CD4-positive, alpha-beta T cell (primary cell): ENCODE data around the gene KCNMA1. TPM values are rescaled to one million over a fixed set of nuclear protein-coding genes. Genes with fewer than 3 reads are reported as not detected.

Experiments used
- ATAC-seq: fragments of 200-7000 bp; cut with Tn5 transposase; one replicate; pipeline ENCODE4 v1.10.0; 2022; ENCODE audit warnings: mild to moderate bottlenecking; ENCODE audit not compliant: poor library complexity
- CTCF ChIA-PET: fragments of 350-600 bp; sonication (Branson Sonifier 250); formaldehyde crosslinking; loops from one replicate; lab custom pipeline; 2021; ENCODE audit warnings: antibody characterized with exemption, inconsistent platforms; lab: Charles Lee
- POLR2A ChIA-PET: fragments of 350-600 bp; sonication (Branson Sonifier 250); formaldehyde crosslinking; loops from one replicate; lab custom pipeline; 2021; ENCODE audit warnings: antibody characterized with exemption, inconsistent platforms; lab: Charles Lee
- DNase-seq, 14 experiments: peaks; one replicate each; pipeline ENCODE4 v3.0.0-alpha.2; 2013 to 2020; ENCODE audit warnings: mixed read lengths in 2 of 14
- H3K27ac ChIP-seq, 2 donors: one replicate each; pipeline versions ENCODE4 v1.5.1 to v1.7.0; 2013; ENCODE audit warnings: low read length in 2 of 2, low read depth in 1 of 2, mild to moderate bottlenecking in 1 of 2
- H3K27me3 ChIP-seq, 2 experiments: 1 replicate in 1 of 2; 2 replicates in 1 of 2; pipeline versions ENCODE4 v1.6.1 to v1.7.0; 2013; ENCODE audit warnings: low read length in 2 of 2, control low read depth in 1 of 2, mild to moderate bottlenecking in 1 of 2, moderate library complexity in 1 of 2; ENCODE audit not compliant: insufficient read depth in 2 of 2, control insufficient read depth in 1 of 2
- H3K36me3 ChIP-seq: one replicate; pipeline ENCODE4 v1.6.1; 2013; ENCODE audit warnings: low read length, control low read depth; ENCODE audit not compliant: insufficient read depth
- H3K4me1 ChIP-seq: one replicate; pipeline ENCODE4 v1.6.1; 2013; ENCODE audit warnings: low read length, control low read depth; ENCODE audit not compliant: insufficient read depth
- H3K4me3 ChIP-seq: one replicate; pipeline ENCODE4 v1.5.1; 2013; ENCODE audit warnings: mild to moderate bottlenecking, low read length, moderate library complexity
- H3K9me3 ChIP-seq, 2 experiments: 1 replicate in 1 of 2; 2 replicates in 1 of 2; pipeline versions ENCODE4 v1.6.1 to v1.7.0; 2013; ENCODE audit warnings: low read length in 2 of 2, mild to moderate bottlenecking in 2 of 2, control low read depth in 1 of 2, moderate library complexity in 1 of 2; ENCODE audit not compliant: control insufficient read depth in 1 of 2, insufficient read depth in 1 of 2
- H3K27ac Mint-ChIP-seq: one replicate; pipeline ENCODE4 v1.8.0; 2020; ENCODE audit warnings: mixed read lengths
- H3K27me3 Mint-ChIP-seq: one replicate; pipeline ENCODE4 v1.8.0; 2021; ENCODE audit warnings: mixed read lengths
- H3K36me3 Mint-ChIP-seq: one replicate; pipeline ENCODE4 v1.8.0; 2021; ENCODE audit warnings: low read depth, mixed read lengths
- H3K4me1 Mint-ChIP-seq: one replicate; pipeline ENCODE4 v1.8.0; 2021; ENCODE audit warnings: low read depth, mixed read lengths
- H3K4me3 Mint-ChIP-seq: one replicate; pipeline ENCODE4 v1.8.0; 2020; ENCODE audit warnings: mild to moderate bottlenecking, mixed read lengths
- H3K9me3 Mint-ChIP-seq: one replicate; pipeline ENCODE4 v1.8.0; 2020; ENCODE audit warnings: mixed read lengths
- CTCF ChIP-seq: fragments of 200-600 bp; IDR thresholded peaks from one replicate; pipeline ENCODE4 v1.8.0; 2022; ENCODE audit warnings: antibody characterized with exemption, mild to moderate bottlenecking
- intact Hi-C, 2 experiments: fragments of 100-400 bp; cut with DNase I in 1 of 2; cut with micrococcal nuclease in 1 of 2; formaldehyde crosslinking; loops; one replicate each; pipeline versions ENCODE4 v1.15.1 to v1.9.0; 2023 to 2025; cut with DNase I, micrococcal nuclease
- total RNA-seq, 174 experiments: library from RNA in 2 of 174; stranded (reverse) in 2 of 174; gene quantifications; one replicate each; pipeline ENCODE4 v1.2.3 and lab custom pipeline; 2021 to 2026

The KCNMA1 gene
- total RNA-seq, 2 experiments from 2014 or later, result not detected

- peaks cover 7% of the 10 kb centered on the region for H3K27me3 Mint-ChIP-seq
Observed at GRCh38 chr10:77553966-77554365, 83.6 kb downstream of the KCNMA1 start.

GRCh38 chr10:77553311-77553710 lies 84.3 kb downstream of the KCNMA1 start:
- intact Hi-C loops, result no loop called here
- no peak overlapping the region for H3K27ac ChIP-seq
- no peak overlapping the region for H3K4me3 ChIP-seq
- H3K36me3 ChIP-seq, result no peaks in the 10 kb centered on the region
- Mint-ChIP-seq H3K4me3 (no peak overlapping the region), H3K27me3 (peaks cover 7% of the 10 kb centered on the region), H3K36me3 (no peaks in the 10 kb centered on the region), H3K9me3 (no peaks in the 10 kb centered on the region), H3K27ac (no peak overlapping the region), H3K4me1 (no peaks in the 10 kb centered on the region)
- DNase-seq, result no peak
- H3K4me1 ChIP-seq, result no peaks in the 10 kb centered on the region
- peaks cover 0 to under 1% of the 10 kb centered on the region in 2 experiments for H3K27me3 ChIP-seq
- CTCF ChIA-PET, result no interaction called here
- TF ChIP-seq CTCF, result no peak
- ATAC-seq, result no peak
- peaks cover 0 to 6% of the 10 kb centered on the region in 2 experiments for H3K9me3 ChIP-seq
- POLR2A ChIA-PET, result no interaction called here

More at GRCh38 chr10:77553966-77554365, 83.6 kb downstream of the KCNMA1 start:
- no peak for TF ChIP-seq CTCF
- DNase-seq (no peak), ATAC-seq (no peak)
- Mint-ChIP-seq H3K27ac (no peak overlapping the region), H3K9me3 (no peaks in the 10 kb centered on the region), H3K4me3 (no peak overlapping the region), H3K36me3 (no peaks in the 10 kb centered on the region), H3K4me1 (no peaks in the 10 kb centered on the region)
- H3K36me3 ChIP-seq, result no peaks in the 10 kb centered on the region
- ChIA-PET CTCF (no interaction called here), POLR2A (no interaction called here)
- intact Hi-C loops, result no loop called here
- H3K4me3 ChIP-seq, result no peak overlapping the region
- H3K4me1 ChIP-seq, result no peaks in the 10 kb centered on the region
- H3K27ac ChIP-seq, result no peak overlapping the region
- H3K27me3 ChIP-seq, result no peaks in the 10 kb centered on the region
- H3K9me3 ChIP-seq, result peaks cover 0 to 6% of the 10 kb centered on the region in 2 experiments

GRCh38 chr10:77552252-77552651 lies 85.4 kb downstream of the KCNMA1 start:
- no peaks in the 10 kb centered on the region for H3K4me1 Mint-ChIP-seq
- H3K27ac ChIP-seq, result no peak overlapping the region
- H3K36me3 ChIP-seq, result no peaks in the 10 kb centered on the region
- intact Hi-C loops, result no loop called here
- H3K9me3 Mint-ChIP-seq, result no peaks in the 10 kb centered on the region
- H3K4me3 Mint-ChIP-seq, result no peak overlapping the region
- no peak overlapping the region for H3K4me3 ChIP-seq
- ATAC-seq, result no peak
- CTCF ChIA-PET, result no interaction called here
- DNase-seq, result peak in 1 of 14 experiments; percentile 9
- no peak for TF ChIP-seq CTCF
- no peaks in the 10 kb centered on the region for H3K36me3 Mint-ChIP-seq
- H3K9me3 ChIP-seq, result peaks cover 0 to 6% of the 10 kb centered on the region in 2 experiments
- peaks cover 0 to 3% of the 10 kb centered on the region in 2 experiments for H3K27me3 ChIP-seq
- H3K27me3 Mint-ChIP-seq, result peaks cover 7% of the 10 kb centered on the region
- H3K4me1 ChIP-seq, result no peaks in the 10 kb centered on the region
- H3K27ac Mint-ChIP-seq, result no peak overlapping the region
- POLR2A ChIA-PET, result no interaction called here
